IMR-90 (cell line): ENCODE results near the gene PCDHGB6. TPM values are rescaled to one million over a fixed set of nuclear protein-coding genes. Genes with fewer than 3 reads are reported as not detected.

Source experiments
- ATAC-seq: fragments of 200-7000 bp; cut with Tn5 transposase; 2 replicates; pipeline ENCODE4 v1.9.1; 2020; ENCODE audit warnings: low read depth, mild to moderate bottlenecking, moderate library complexity
- BruUV-seq: library from RNA; stranded (reverse); fragments of 400-500 nt; replicated peaks from 2 replicates; lab custom pipeline; 2021; lab: Mats Ljungman, UMichigan
- CTCF ChIA-PET: fragments of 300-600 bp; formaldehyde crosslinking; extraction: SDS; loops from one replicate; lab custom pipeline; 2021; ENCODE audit warnings: antibody characterized with exemption; lab: Yijun Ruan, JAX
- POLR2A ChIA-PET: fragments of 300-600 bp; sonication (Branson Sonifier 250); formaldehyde crosslinking; loops from one replicate; lab custom pipeline; 2022; ENCODE audit warnings: antibody characterized with exemption; ENCODE audit not compliant: unreplicated experiment; lab: Charles Lee
- DNase-seq: peaks from one replicate; pipeline ENCODE4 v3.0.0; 2013
- H2AFZ ChIP-seq: replicated peaks from 2 replicates; pipeline ENCODE3; 2013; ENCODE audit warnings: low read length, mild to moderate bottlenecking; ENCODE audit not compliant: poor library complexity
- H2AK5ac ChIP-seq: 2 replicates; pipeline ENCODE4 v1.6.1; 2013; ENCODE audit warnings: low read depth, low read length, inconsistent platforms
- H2AK9ac ChIP-seq: replicated peaks from 2 replicates; pipeline ENCODE3; 2013; ENCODE audit warnings: mild to moderate bottlenecking, low read depth, low read length, moderate library complexity; ENCODE audit not compliant: poor library complexity
- H2BK120ac ChIP-seq: 2 replicates; pipeline ENCODE4 v1.6.1; 2013; ENCODE audit warnings: low read depth, low read length, inconsistent platforms
- H2BK15ac ChIP-seq: 3 replicates; pipeline ENCODE4 v1.6.1; 2013; ENCODE audit warnings: low read depth, low read length, inconsistent platforms
- H2BK20ac ChIP-seq: 2 replicates; pipeline ENCODE4 v1.6.1; 2013; ENCODE audit warnings: low read depth, mild to moderate bottlenecking, inconsistent platforms, low read length, moderate library complexity
- H2BK5ac ChIP-seq: 2 replicates; pipeline ENCODE4 v1.6.1; 2013; ENCODE audit warnings: mild to moderate bottlenecking, low read depth, low read length, inconsistent platforms; ENCODE audit not compliant: poor library complexity, severe bottlenecking
- H3K14ac ChIP-seq: replicated peaks from 2 replicates; pipeline ENCODE4 v1.6.1; 2013; ENCODE audit warnings: low read depth, low read length, inconsistent platforms
- H3K18ac ChIP-seq: 2 replicates; pipeline ENCODE4 v1.6.1; 2013; ENCODE audit warnings: low read depth, low read length, control low read depth
- H3K23ac ChIP-seq: 2 replicates; pipeline ENCODE4 v1.6.1; 2013; ENCODE audit warnings: low read depth, low read length, inconsistent platforms
- H3K27ac ChIP-seq: 2 replicates; pipeline ENCODE4 v1.5.1; 2013; ENCODE audit warnings: mild to moderate bottlenecking, control low read depth, low read length; ENCODE audit not compliant: insufficient read depth
- H3K27me3 ChIP-seq: 2 replicates; pipeline ENCODE4 v1.6.1; 2013; ENCODE audit warnings: low read length; ENCODE audit not compliant: control insufficient read depth, insufficient read depth
- H3K36me3 ChIP-seq: 2 replicates; pipeline ENCODE4 v1.6.1; 2013; ENCODE audit warnings: low read length, mixed read lengths; ENCODE audit not compliant: control insufficient read depth, insufficient read depth
- H3K4ac ChIP-seq: 2 replicates; pipeline ENCODE4 v1.6.1; 2013; ENCODE audit warnings: low read depth, low read length, inconsistent platforms
- H3K4me1 ChIP-seq: 2 replicates; pipeline ENCODE4 v1.6.1; 2013; ENCODE audit warnings: low read length, mixed read lengths; ENCODE audit not compliant: control insufficient read depth, insufficient read depth
- H3K4me2 ChIP-seq: 2 replicates; pipeline ENCODE4 v1.6.1; 2013; ENCODE audit warnings: low read depth, mild to moderate bottlenecking, control low read depth, low read length, moderate library complexity
- H3K4me3 ChIP-seq: 2 replicates; pipeline ENCODE4 v1.5.1; 2013; ENCODE audit warnings: low read depth, mild to moderate bottlenecking, control low read depth, low read length, moderate library complexity; ENCODE audit not compliant: insufficient read depth
- H3K56ac ChIP-seq: 2 replicates; pipeline ENCODE4 v1.6.1; 2013; ENCODE audit warnings: low read length, inconsistent platforms; ENCODE audit not compliant: insufficient read depth; ENCODE audit errors: extremely low read depth
- H3K79me1 ChIP-seq, 2 experiments: 2 replicates each; pipeline ENCODE4 v1.6.1; 2013; ENCODE audit warnings: low read length in 2 of 2, inconsistent platforms in 1 of 2, low read depth in 1 of 2
- H3K9ac ChIP-seq: 2 replicates; pipeline ENCODE4 v1.6.1; 2013; ENCODE audit warnings: low read depth, low read length, control low read depth
- H3K9me1 ChIP-seq: 2 replicates; pipeline ENCODE4 v1.6.1; 2013; ENCODE audit warnings: low read length, inconsistent platforms; ENCODE audit not compliant: insufficient read depth
- H3K9me3 ChIP-seq: 2 replicates; pipeline ENCODE4 v1.6.1; 2013; ENCODE audit warnings: low read length; ENCODE audit not compliant: control insufficient read depth, insufficient read depth
- H4K20me1 ChIP-seq: 2 replicates; pipeline ENCODE4 v1.6.1; 2013; ENCODE audit warnings: low read length, inconsistent platforms; ENCODE audit not compliant: insufficient read depth
- H4K5ac ChIP-seq: 2 replicates; pipeline ENCODE4 v1.6.1; 2013; ENCODE audit warnings: mild to moderate bottlenecking, low read depth, low read length, control low read depth
- H4K8ac ChIP-seq, 2 experiments: 2 replicates each; pipeline ENCODE4 v1.6.1; 2013; ENCODE audit warnings: low read depth in 2 of 2, low read length in 2 of 2, control low read depth in 1 of 2, inconsistent platforms in 1 of 2
- H4K91ac ChIP-seq: 2 replicates; pipeline ENCODE4 v1.6.1; 2013; ENCODE audit warnings: low read depth, low read length, inconsistent platforms; ENCODE audit not compliant: insufficient read depth
- BHLHE40 ChIP-seq: fragments of 150-350 bp; IDR thresholded peaks from 2 replicates; pipeline ENCODE4 v1.6.1; 2016; ENCODE audit warnings: mild to moderate bottlenecking, low read depth, low read length
- CHD1 ChIP-seq: IDR thresholded peaks from 2 replicates; pipeline ENCODE4 v1.6.1; 2012; ENCODE audit warnings: low read depth, low read length, improper control_type of control experiment
- ELK1 ChIP-seq: fragments of 150-350 bp; IDR thresholded peaks from 2 replicates; pipeline ENCODE4 v1.6.1; 2016; ENCODE audit warnings: low read depth, mild to moderate bottlenecking, low read length, moderate library complexity, borderline replicate concordance
- FOS ChIP-seq: fragments of 150-350 bp; IDR thresholded peaks from 2 replicates; pipeline ENCODE4 v1.6.1; 2016; ENCODE audit warnings: low read depth, low read length
- MAFK ChIP-seq: IDR thresholded peaks from 2 replicates; pipeline ENCODE4 v1.6.1; 2012; ENCODE audit warnings: low read depth, low read length, improper control_type of control experiment
- MAZ ChIP-seq: IDR thresholded peaks from 2 replicates; pipeline ENCODE4 v1.6.1; 2012; ENCODE audit warnings: low read depth, mild to moderate bottlenecking, low read length, improper control_type of control experiment, moderate library complexity, borderline replicate concordance
- MXI1 ChIP-seq: IDR thresholded peaks from 2 replicates; pipeline ENCODE4 v1.6.1; 2012; ENCODE audit warnings: low read depth, mild to moderate bottlenecking, low read length, moderate library complexity, borderline replicate concordance
- POLR2A ChIP-seq: IDR thresholded peaks from 2 replicates; pipeline ENCODE4 v1.6.1; 2012; ENCODE audit warnings: mild to moderate bottlenecking, low read depth, low read length
- RAD21 ChIP-seq: IDR thresholded peaks from 2 replicates; pipeline ENCODE4 v1.6.1; 2012; ENCODE audit warnings: low read length, improper control_type of control experiment
- RCOR1 ChIP-seq: IDR thresholded peaks from 2 replicates; pipeline ENCODE4 v1.6.1; 2012; ENCODE audit warnings: mild to moderate bottlenecking, low read length, improper control_type of control experiment; ENCODE audit not compliant: insufficient replicate concordance
- RFX5 ChIP-seq: IDR thresholded peaks from 2 replicates; pipeline ENCODE4 v1.8.0; 2012; ENCODE audit warnings: low read depth, mild to moderate bottlenecking, low read length, moderate library complexity
- SMC3 ChIP-seq: fragments of 150-350 bp; IDR thresholded peaks from 2 replicates; pipeline ENCODE4 v1.6.1; 2016; ENCODE audit warnings: low read depth, mild to moderate bottlenecking, antibody characterized with exemption, low read length, moderate library complexity
- WGBS, 2 experiments: methylation state at CpG; one replicate each; pipeline versions ENCODE4 v1.1.5 to v1.1.7; 2013; ENCODE audit warnings: missing lambda C conversion rate in 2 of 2; ENCODE audit not compliant: insufficient read length in 1 of 2; ENCODE audit errors: extremely low coverage in 2 of 2; 5-methylcytosine and 5-hydroxymethylcytosine counted together
- dilution Hi-C: fragments of 300-500 bp; cut with HindIII; formaldehyde crosslinking; loops from one replicate; pipeline ENCODE4 v1.14.3; 2018; ENCODE audit warnings: low sequenced_read_pairs; ENCODE audit not compliant: unreplicated experiment
- in situ Hi-C: fragments of 300-500 bp; cut with MboI; formaldehyde crosslinking; loops from 3 replicates; pipeline ENCODE4 v1.14.3; 2019; ENCODE audit warnings: low sequenced_read_pairs, inconsistent platforms, mixed read lengths
- intact Hi-C: fragments of 100-400 bp; cut with micrococcal nuclease; formaldehyde crosslinking; loops from 2 replicates; pipeline ENCODE4 v1.10.0; 2022
- polyA plus RNA-seq, 3 experiments: library from polyadenylated mRNA; depleted of rRNA; stranded (reverse); fragments of >200 nt; gene quantifications; 2 replicates each; pipeline ENCODE4 v1.2.3, GENCODE V29; 2012; ENCODE audit warnings: low replicate concordance in 1 of 3
- total RNA-seq: library from RNA; depleted of rRNA; stranded (reverse); fragments of >200 nt; gene quantifications from 2 replicates; pipeline ENCODE4 v1.2.3, GENCODE V29; 2012
- TF ChIP-seq, protein P1 (sequence below): fragments of 150-350 bp; IDR thresholded peaks from 2 replicates; pipeline ENCODE4 v1.6.1; 2017; ENCODE audit warnings: mild to moderate bottlenecking, antibody characterized with exemption, low read length, low read depth

PCDHGB6 gene
- total and polyA plus RNA-seq, 2 of the 4 experiments (the other 2 are of a cell fraction): 1.4 to 2.2 TPM

- dilution Hi-C loops: no loop called here
- Histone ChIP-seq H3K27me3 (no peaks in the 10 kb centered on the region), H4K20me1 (no peaks in the 10 kb centered on the region), H3K4me1 (no peaks in the 10 kb centered on the region), H2BK120ac (no peak overlapping the region), H2AK5ac (no peak overlapping the region), H3K56ac (no peak overlapping the region), H2BK15ac (no peak overlapping the region), H3K4ac (no peak overlapping the region), H3K27ac (no peak overlapping the region), H3K4me2 (no peak overlapping the region), H3K14ac (no peak overlapping the region), H3K36me3 (peaks cover 21% of the 10 kb centered on the region), H4K5ac (no peak overlapping the region), H2BK20ac (no peak overlapping the region), H2BK5ac (no peak overlapping the region), H3K79me1 (peaks cover 16 to 26% of the 10 kb centered on the region in 2 experiments), H3K4me3 (no peak overlapping the region), H3K9me3 (peaks cover 58% of the 10 kb centered on the region), H3K9ac (no peak overlapping the region), H3K23ac (no peak overlapping the region), H2AK9ac (no peak overlapping the region), H3K18ac (no peak overlapping the region), H4K91ac (no peak overlapping the region), H3K9me1 (no peaks in the 10 kb centered on the region), H2AFZ (no peak overlapping the region), H4K8ac (no peak overlapping the region)
- in situ Hi-C loops: no loop called here
- no peak for DNase-seq
- WGBS, 2 experiments: 53% methylated on average over 11 of the region's 22 CpGs; no CpG with 5 or more reads in 1 of the 2 experiments
- ATAC-seq: no peak
- TF ChIP-seq CHD1 (no peak), MXI1 (no peak), FOS (no peak), POLR2A (no peak), MAZ (no peak), MAFK (no peak), RAD21 (no peak), SMC3 (no peak), RCOR1 (no peak), RFX5 (no peak), BHLHE40 (no peak), ELK1 (no peak)
- TF ChIP-seq, protein P1, sequence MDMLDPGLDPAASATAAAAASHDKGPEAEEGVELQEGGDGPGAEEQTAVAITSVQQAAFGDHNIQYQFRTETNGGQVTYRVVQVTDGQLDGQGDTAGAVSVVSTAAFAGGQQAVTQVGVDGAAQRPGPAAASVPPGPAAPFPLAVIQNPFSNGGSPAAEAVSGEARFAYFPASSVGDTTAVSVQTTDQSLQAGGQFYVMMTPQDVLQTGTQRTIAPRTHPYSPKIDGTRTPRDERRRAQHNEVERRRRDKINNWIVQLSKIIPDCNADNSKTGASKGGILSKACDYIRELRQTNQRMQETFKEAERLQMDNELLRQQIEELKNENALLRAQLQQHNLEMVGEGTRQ: no peak
- intact Hi-C loops: no loop called here
- ChIA-PET CTCF (interaction anchor here (1.2 kb wide), 1 partner anchor 160 kb away, joined by 4 read pairs; no protein-coding TSS in a partner anchor), POLR2A (no interaction called here)
- BruUV-seq: no TSS peak
Measured at GRCh38 chr5:141403387-141403786, 4.4 kb upstream of the PCDHGB6 start.
